ENCODE results near the gene EML4. TPM values are rescaled to one million over a fixed set of nuclear protein-coding genes. Genes with fewer than 3 reads are reported as not detected.

The EML4 gene
- polyA plus RNA-seq, 1 of the 3 experiments (the other 2 are of a cell fraction): 35.0 TPM

- H3K4me1 ChIP-seq (ENCODE audit: control insufficient read depth in 1 of 2, insufficient read depth in 2 of 2, low read depth in 1 of 2, low read length in 1 of 2): peaks cover 8% of the 10 kb centered on the region in 2 experiments; a peak in 3 of 4 replicates
- no peaks in the 10 kb centered on the region for H3K9me2 ChIP-seq
- ChIA-PET POLR2A (interaction anchor here (0.7 kb wide), 1 partner anchor 9 kb away, joined by 3 read pairs; no protein-coding TSS in a partner anchor), CTCF (interaction anchor here (1.0 to 2.7 kb wide), 5 partner anchors 10 to 21 kb away, joined by 3 to 9 read pairs (median 4); no protein-coding TSS in a partner anchor)
- H3K4me3 ChIP-seq (ENCODE audit: low read depth in 2 of 2, low read length in 1 of 2): no peak overlapping the region
- no peaks in the 10 kb centered on the region for H3K79me2 ChIP-seq (ENCODE audit: insufficient read depth)
- no peaks in the 10 kb centered on the region for H3K9me3 ChIP-seq
- no peaks in the 10 kb centered on the region for H3K27me3 ChIP-seq (ENCODE audit: insufficient read depth)
- no peak for DNase-seq
- H3K9ac ChIP-seq: no peak overlapping the region
- H4K20me1 ChIP-seq (ENCODE audit: insufficient read depth): no peaks in the 10 kb centered on the region
- no peak overlapping the region for H2AFZ ChIP-seq (ENCODE audit: low read depth)
- no peaks in the 10 kb centered on the region for H3K36me3 ChIP-seq (replicated peaks in 1 of 2; ENCODE audit: control insufficient read depth in 1 of 2, insufficient read depth in 2 of 2, low read length in 1 of 2)
- no peak overlapping the region for H3K27ac ChIP-seq (ENCODE audit: low read depth in 2 of 2, low read length in 1 of 2)
- H3K4me2 ChIP-seq: no peak overlapping the region
- TF ChIP-seq TCF12 (IDR thresholded peaks at IDR 0.05) (no peak), PBX3 (IDR thresholded peaks at IDR 0.05) (no peak), GABPA (IDR thresholded peaks at IDR 0.05; ENCODE audit: low read depth) (no peak)
- peaks cover 10% of the 10 kb centered on the region for H3F3A ChIP-seq (replicated peaks; ENCODE audit: insufficient read depth)
Observed at GRCh38 chr2:42150159-42150558, 19.0 kb upstream of the EML4 start.

- Histone ChIP-seq H3K27ac (ENCODE audit: low read depth in 2 of 2, low read length in 1 of 2) (no peak overlapping the region), H3F3A (replicated peaks; ENCODE audit: insufficient read depth) (no peaks in the 10 kb centered on the region), H3K4me1 (ENCODE audit: control insufficient read depth in 1 of 2, insufficient read depth in 2 of 2, low read depth in 1 of 2, low read length in 1 of 2) (no peaks in the 10 kb centered on the region), H2AFZ (ENCODE audit: low read depth) (no peak overlapping the region), H3K4me2 (no peak overlapping the region), H3K36me3 (replicated peaks in 1 of 2; ENCODE audit: control insufficient read depth in 1 of 2, insufficient read depth in 2 of 2, low read length in 1 of 2) (no peaks in the 10 kb centered on the region), H3K9ac (no peak overlapping the region), H3K9me3 (no peaks in the 10 kb centered on the region), H3K27me3 (ENCODE audit: insufficient read depth) (no peaks in the 10 kb centered on the region), H3K9me2 (no peaks in the 10 kb centered on the region), H3K4me3 (ENCODE audit: low read depth in 2 of 2, low read length in 1 of 2) (no peak overlapping the region), H3K79me2 (ENCODE audit: insufficient read depth) (no peaks in the 10 kb centered on the region), H4K20me1 (ENCODE audit: insufficient read depth) (no peaks in the 10 kb centered on the region)
- ChIA-PET POLR2A (no interaction called here), CTCF (interaction anchor here (0.7 kb wide), 1 partner anchor 274 kb away, joined by 3 read pairs; no protein-coding TSS in a partner anchor)
- DNase-seq: no peak
- no peak for TF ChIP-seq ELF1 (IDR thresholded peaks at IDR 0.05)
- no peak for TF ChIP-seq USF1 (IDR thresholded peaks at IDR 0.05; ENCODE audit: borderline replicate concordance, low read depth)
- TF ChIP-seq RXRA (IDR thresholded peaks at IDR 0.05; ENCODE audit: borderline replicate concordance, low read depth): no peak
- TF ChIP-seq JUND (IDR thresholded peaks at IDR 0.05): no peak
- no peak for TF ChIP-seq RCOR1 (IDR thresholded peaks at IDR 0.05; ENCODE audit: low read length)
- TF ChIP-seq TCF12 (IDR thresholded peaks at IDR 0.05): no peak
- no peak for TF ChIP-seq RFX5 (IDR thresholded peaks at IDR 0.05; ENCODE audit: low read length)
- 84% methylated on average over 4 of the region's 4 CpGs for WGBS (ENCODE audit: low lambda C conversion rate)
Observed at GRCh38 chr2:42153944-42154581, 15.1 kb upstream of the EML4 start.

- 79% methylated on average over 4 of the region's 4 CpGs for WGBS (ENCODE audit: low lambda C conversion rate)
- POLR2A ChIA-PET: interaction anchor here (0.7 kb wide), 1 partner anchor 24 kb away, joined by 3 read pairs; no protein-coding TSS in a partner anchor
- Histone ChIP-seq H2AFZ (ENCODE audit: low read depth) (no peak overlapping the region), H3F3A (replicated peaks; ENCODE audit: insufficient read depth) (no peaks in the 10 kb centered on the region), H3K4me1 (ENCODE audit: control insufficient read depth in 1 of 2, insufficient read depth in 2 of 2, low read depth in 1 of 2, low read length in 1 of 2) (no peaks in the 10 kb centered on the region), H3K4me3 (ENCODE audit: low read depth in 2 of 2, low read length in 1 of 2) (no peak overlapping the region), H3K4me2 (no peak overlapping the region), H4K20me1 (ENCODE audit: insufficient read depth) (no peaks in the 10 kb centered on the region), H3K9me3 (no peaks in the 10 kb centered on the region), H3K27ac (ENCODE audit: low read depth in 2 of 2, low read length in 1 of 2) (no peak overlapping the region), H3K9ac (no peak overlapping the region), H3K36me3 (replicated peaks in 1 of 2; ENCODE audit: control insufficient read depth in 1 of 2, insufficient read depth in 2 of 2, low read length in 1 of 2) (no peaks in the 10 kb centered on the region), H3K9me2 (no peaks in the 10 kb centered on the region), H3K79me2 (ENCODE audit: insufficient read depth) (no peaks in the 10 kb centered on the region), H3K27me3 (ENCODE audit: insufficient read depth) (no peaks in the 10 kb centered on the region)
- TF ChIP-seq MAX (IDR thresholded peaks at IDR 0.05; ENCODE audit: low read depth) (no peak), SMC3 (IDR thresholded peaks at IDR 0.05; ENCODE audit: low read depth, low read length) (no peak), SIN3A (IDR thresholded peaks at IDR 0.05; ENCODE audit: borderline replicate concordance, low read depth, low read length) (no peak), ELF1 (IDR thresholded peaks at IDR 0.05) (no peak)
- DNase-seq: no peak
- CTCF ChIA-PET: interaction anchor here (0.8 to 1.5 kb wide), 3 partner anchors 9 to 24 kb away, joined by 3 read pairs; no protein-coding TSS in a partner anchor
Observed at GRCh38 chr2:42156721-42157120, 12.4 kb upstream of the EML4 start.

Data from SK-N-SH (cell line).